ENCODE data around the gene TFEC.
"Not testable (repeated sequence)": the region's sequence is repeated elsewhere in the genome, so short reads cannot be mapped to it uniquely, and the experiment has no call there.

The TFEC gene

GRCh38 chr7:116030651-116031276 is at the start of gene TFEC:
TFEC (minus strand) TSS chr7:116030763; CDS start chr7:115984441, 46,322 bp downstream.
- H3K4me1 Mint-ChIP-seq (ENCODE audit: low read depth) = no peaks in the 10 kb centered on the region
- no peaks in the 10 kb centered on the region for H3K9me3 Mint-ChIP-seq
- H3K27ac Mint-ChIP-seq = no peak within 1 kb of the TSS
- H3K4me3 Mint-ChIP-seq = no peak within 1 kb of the TSS
- DNase-seq = no peak
- H3K36me3 Mint-ChIP-seq (ENCODE audit: low read depth) = no peaks in the 10 kb centered on the region
- peaks cover 6% of the 10 kb centered on the region for H3K27me3 Mint-ChIP-seq

- no peak overlapping the region for H3K27ac Mint-ChIP-seq
- no peaks in the 10 kb centered on the region for H3K27me3 Mint-ChIP-seq
- no peak for DNase-seq
- H3K4me1 Mint-ChIP-seq (ENCODE audit: low read depth) = no peaks in the 10 kb centered on the region
- no peaks in the 10 kb centered on the region for H3K9me3 Mint-ChIP-seq
- H3K36me3 Mint-ChIP-seq (ENCODE audit: low read depth) = no peaks in the 10 kb centered on the region
- H3K4me3 Mint-ChIP-seq = no peak overlapping the region
Measured at GRCh38 chr7:116075351-116076145, 45.0 kb upstream of the TFEC start.

GRCh38 chr7:116071629-116072028 is 41.1 kb upstream of the TFEC start:
- no peak for DNase-seq

GRCh38 chr7:116064179-116064578 is 33.6 kb upstream of the TFEC start:
- Mint-ChIP-seq H3K36me3 (ENCODE audit: low read depth) (no peaks in the 10 kb centered on the region), H3K4me3 (no peak overlapping the region), H3K9me3 (no peaks in the 10 kb centered on the region), H3K27me3 (no peaks in the 10 kb centered on the region), H3K4me1 (ENCODE audit: low read depth) (no peaks in the 10 kb centered on the region), H3K27ac (no peak overlapping the region)
- DNase-seq = no peak

More at GRCh38 chr7:116071629-116072028, 41.1 kb upstream of the TFEC start:
- Mint-ChIP-seq H3K27me3 (no peaks in the 10 kb centered on the region), H3K36me3 (ENCODE audit: low read depth) (no peaks in the 10 kb centered on the region), H3K27ac (no peak overlapping the region), H3K4me3 (no peak overlapping the region), H3K9me3 (no peaks in the 10 kb centered on the region), H3K4me1 (ENCODE audit: low read depth) (no peaks in the 10 kb centered on the region)

GRCh38 chr7:116062666-116063065 is 32.1 kb upstream of the TFEC start:
- H3K27ac Mint-ChIP-seq = no peak overlapping the region
- no peak overlapping the region for H3K4me3 Mint-ChIP-seq
- H3K9me3 Mint-ChIP-seq = no peaks in the 10 kb centered on the region
- DNase-seq = no peak
- H3K4me1 Mint-ChIP-seq (ENCODE audit: low read depth) = no peaks in the 10 kb centered on the region
- H3K36me3 Mint-ChIP-seq (ENCODE audit: low read depth) = no peaks in the 10 kb centered on the region
- no peaks in the 10 kb centered on the region for H3K27me3 Mint-ChIP-seq

GRCh38 chr7:116052006-116052405 is 21.4 kb upstream of the TFEC start:
- Mint-ChIP-seq H3K27me3 (no peaks in the 10 kb centered on the region), H3K4me3 (no peak overlapping the region), H3K4me1 (ENCODE audit: low read depth) (no peaks in the 10 kb centered on the region), H3K9me3 (no peaks in the 10 kb centered on the region), H3K27ac (no peak overlapping the region), H3K36me3 (ENCODE audit: low read depth) (no peaks in the 10 kb centered on the region)
- DNase-seq = no peak

GRCh38 chr7:116047261-116047660 is 16.7 kb upstream of the TFEC start:
- not testable (repeated sequence) for H3K4me1 Mint-ChIP-seq (ENCODE audit: low read depth); H3K36me3 Mint-ChIP-seq (ENCODE audit: low read depth); H3K27ac Mint-ChIP-seq; DNase-seq; H3K9me3 Mint-ChIP-seq; H3K4me3 Mint-ChIP-seq; H3K27me3 Mint-ChIP-seq

GRCh38 chr7:116045532-116045931 is 15.0 kb upstream of the TFEC start:
- no peaks in the 10 kb centered on the region for H3K9me3 Mint-ChIP-seq
- no peak overlapping the region for H3K27ac Mint-ChIP-seq
- H3K4me3 Mint-ChIP-seq = no peak overlapping the region
- H3K27me3 Mint-ChIP-seq = no peaks in the 10 kb centered on the region
- no peaks in the 10 kb centered on the region for H3K4me1 Mint-ChIP-seq (ENCODE audit: low read depth)
- DNase-seq = no peak
- no peaks in the 10 kb centered on the region for H3K36me3 Mint-ChIP-seq (ENCODE audit: low read depth)

- no peaks in the 10 kb centered on the region for H3K36me3 Mint-ChIP-seq (ENCODE audit: low read depth)
- no peaks in the 10 kb centered on the region for H3K9me3 Mint-ChIP-seq
- DNase-seq = no peak
- H3K4me3 Mint-ChIP-seq = no peak overlapping the region
- H3K4me1 Mint-ChIP-seq (ENCODE audit: low read depth) = no peaks in the 10 kb centered on the region
- H3K27me3 Mint-ChIP-seq = no peaks in the 10 kb centered on the region
- H3K27ac Mint-ChIP-seq = no peak overlapping the region
Measured at GRCh38 chr7:116041615-116042014, 11.1 kb upstream of the TFEC start.

GRCh38 chr7:116037401-116037800 is 6.8 kb upstream of the TFEC start:
- H3K27me3 Mint-ChIP-seq = no peaks in the 10 kb centered on the region
- H3K4me3 Mint-ChIP-seq = no peak overlapping the region
- DNase-seq = no peak
- H3K4me1 Mint-ChIP-seq (ENCODE audit: low read depth) = no peaks in the 10 kb centered on the region
- H3K9me3 Mint-ChIP-seq = no peaks in the 10 kb centered on the region
- no peaks in the 10 kb centered on the region for H3K36me3 Mint-ChIP-seq (ENCODE audit: low read depth)
- no peak overlapping the region for H3K27ac Mint-ChIP-seq

- no peak for DNase-seq
- Mint-ChIP-seq H3K9me3 (no peaks in the 10 kb centered on the region), H3K27ac (no peak overlapping the region), H3K4me3 (no peak overlapping the region), H3K4me1 (ENCODE audit: low read depth) (no peaks in the 10 kb centered on the region), H3K36me3 (ENCODE audit: low read depth) (no peaks in the 10 kb centered on the region), H3K27me3 (peaks cover 6% of the 10 kb centered on the region)
Measured at GRCh38 chr7:116034411-116034810, 3.8 kb upstream of the TFEC start.

GRCh38 chr7:116032886-116033285 is 2.3 kb upstream of the TFEC start:
- H3K9me3 Mint-ChIP-seq = no peaks in the 10 kb centered on the region
- H3K4me3 Mint-ChIP-seq = no peak overlapping the region
- no peaks in the 10 kb centered on the region for H3K36me3 Mint-ChIP-seq (ENCODE audit: low read depth)
- H3K27ac Mint-ChIP-seq = no peak overlapping the region
- no peak for DNase-seq
- H3K4me1 Mint-ChIP-seq (ENCODE audit: low read depth) = no peaks in the 10 kb centered on the region
- peaks cover 6% of the 10 kb centered on the region for H3K27me3 Mint-ChIP-seq

- H3K9me3 Mint-ChIP-seq = no peaks in the 10 kb centered on the region
- peaks cover 6% of the 10 kb centered on the region for H3K27me3 Mint-ChIP-seq
- no peak for DNase-seq
- H3K4me1 Mint-ChIP-seq (ENCODE audit: low read depth) = no peaks in the 10 kb centered on the region
- no peak overlapping the region for H3K27ac Mint-ChIP-seq
- H3K36me3 Mint-ChIP-seq (ENCODE audit: low read depth) = no peaks in the 10 kb centered on the region
- H3K4me3 Mint-ChIP-seq = no peak overlapping the region
Measured at GRCh38 chr7:116028787-116029186, 1.8 kb downstream of the TFEC start.

GRCh38 chr7:116027786-116028185 is 2.8 kb downstream of the TFEC start:
- Mint-ChIP-seq H3K4me1 (ENCODE audit: low read depth) (no peaks in the 10 kb centered on the region), H3K36me3 (ENCODE audit: low read depth) (no peaks in the 10 kb centered on the region), H3K4me3 (no peak overlapping the region), H3K9me3 (no peaks in the 10 kb centered on the region), H3K27me3 (peaks cover 6% of the 10 kb centered on the region), H3K27ac (no peak overlapping the region)
- DNase-seq = no peak
